ENCODE data around the gene CARMIL3.
"Not testable (repeated sequence)": the region's sequence is repeated elsewhere in the genome, so short reads cannot be mapped to it uniquely, and the experiment has no call there.

CARMIL3 gene

DNA sequence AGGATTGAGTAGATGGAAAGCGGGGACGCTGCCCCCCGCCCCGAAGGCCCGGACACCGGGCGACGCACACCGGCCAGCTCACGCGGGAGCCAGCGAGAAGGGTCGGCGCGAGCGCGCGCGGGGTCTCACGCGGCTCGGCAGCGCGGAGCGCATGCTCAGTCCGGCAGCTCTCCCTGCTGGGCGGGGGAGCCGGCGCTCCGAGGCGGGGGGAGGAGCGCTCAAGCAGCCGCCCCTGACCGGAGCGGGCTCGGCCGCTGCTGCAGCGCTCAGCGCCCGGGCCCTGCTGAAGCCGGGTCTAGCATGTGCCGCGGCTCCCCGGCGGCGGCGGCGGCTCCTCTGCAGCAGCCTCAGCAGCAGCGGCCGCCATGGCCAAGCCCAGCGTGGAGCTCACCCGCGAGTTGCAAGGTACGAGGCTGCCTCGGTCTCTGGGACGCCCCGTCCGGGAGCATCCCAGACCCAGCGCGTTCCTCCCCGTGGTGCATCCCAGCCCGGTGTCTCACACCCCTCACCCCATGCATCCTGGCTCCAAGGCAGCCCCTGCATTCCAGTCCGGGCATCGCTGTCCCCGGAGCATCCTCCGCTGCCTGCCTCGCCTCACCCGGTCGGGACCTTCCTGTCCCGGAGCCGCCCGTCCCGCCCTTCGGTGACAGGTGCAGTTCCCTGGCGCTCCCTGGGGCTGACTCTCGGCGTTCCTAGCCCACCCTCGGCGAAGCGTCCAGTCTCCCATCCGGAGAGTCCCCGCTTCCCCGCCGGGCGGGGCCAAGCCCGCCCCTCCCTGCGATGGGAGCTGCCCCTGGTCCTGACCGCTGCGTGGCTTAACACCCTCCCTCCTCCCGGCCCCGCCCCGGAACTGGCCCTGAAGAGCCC, at the start of gene CARMIL3:
TSS of gene CARMIL3 (plus strand) at position 221 of the 867 bp plus-strand sequence. CDS start at position 366, 145 bp downstream.
- Histone ChIP-seq H3K9me3 (ENCODE audit: control insufficient read depth in 1 of 2, low read length in 2 of 2) (no peaks in the 10 kb centered on the region), H3K27ac (ENCODE audit: low read length) (no peak within 1 kb of the TSS), H3K36me3 (ENCODE audit: control insufficient read depth in 1 of 2, insufficient read depth in 2 of 2, low read length in 2 of 2) (no peaks in the 10 kb centered on the region), H3K4me3 (ENCODE audit: low read depth in 1 of 2, low read length in 2 of 2) (peak within 1 kb of the TSS; percentile 59 to 91), H3K4me1 (ENCODE audit: control insufficient read depth in 1 of 2, insufficient read depth in 2 of 2, low read length in 2 of 2) (peaks cover 0 to 12% of the 10 kb centered on the region in 2 donors), H3K27me3 (ENCODE audit: low read depth, low read length) (no peaks in the 10 kb centered on the region)

- peak overlapping the region in 1 of 2 donors; percentile 45 for H3K4me3 ChIP-seq (ENCODE audit: low read depth in 1 of 2, low read length in 2 of 2)
- not testable (repeated sequence) for H3K4me1 ChIP-seq (ENCODE audit: control insufficient read depth in 1 of 2, insufficient read depth in 2 of 2, low read length in 2 of 2); H3K36me3 ChIP-seq (ENCODE audit: control insufficient read depth in 1 of 2, insufficient read depth in 2 of 2, low read length in 2 of 2); H3K9me3 ChIP-seq (ENCODE audit: control insufficient read depth in 1 of 2, low read length in 2 of 2); H3K27ac ChIP-seq (ENCODE audit: low read length); H3K27me3 ChIP-seq (ENCODE audit: low read depth, low read length)
These were observed 45.4 kb upstream of the CARMIL3 start for GRCh38 chr14:24006471-24006816.

GRCh38 chr14:24006817-24007652, 44.8 kb upstream of the CARMIL3 start:
- H3K4me3 ChIP-seq (ENCODE audit: low read depth in 1 of 2, low read length in 2 of 2) = peak overlapping the region in 1 of 2 donors; percentile 45
- not testable (repeated sequence) for H3K9me3 ChIP-seq (ENCODE audit: control insufficient read depth in 1 of 2, low read length in 2 of 2); H3K36me3 ChIP-seq (ENCODE audit: control insufficient read depth in 1 of 2, insufficient read depth in 2 of 2, low read length in 2 of 2); H3K4me1 ChIP-seq (ENCODE audit: control insufficient read depth in 1 of 2, insufficient read depth in 2 of 2, low read length in 2 of 2); H3K27ac ChIP-seq (ENCODE audit: low read length); H3K27me3 ChIP-seq (ENCODE audit: low read depth, low read length)

DNA sequence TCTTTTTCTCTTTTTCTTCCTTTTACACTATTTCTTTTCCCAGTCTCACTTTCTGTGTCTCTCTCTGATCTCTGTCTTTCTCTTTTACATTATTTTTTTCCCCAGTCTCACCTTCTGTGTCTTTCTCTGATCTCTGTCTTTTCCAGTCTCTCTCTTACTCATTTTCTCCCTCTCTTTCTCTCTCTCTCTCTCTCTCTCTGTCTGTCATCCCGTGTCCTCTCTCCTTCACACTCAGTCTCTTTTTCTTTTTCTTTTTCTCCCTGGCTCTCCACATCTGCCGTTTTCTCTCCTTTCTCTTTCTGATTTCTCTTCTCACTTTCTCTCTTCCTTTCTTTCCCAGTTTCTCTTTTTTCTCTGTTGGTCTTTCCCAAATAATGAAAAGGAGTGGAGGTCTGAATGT, 40.8 kb upstream of the CARMIL3 start:
- Histone ChIP-seq H3K27ac (ENCODE audit: low read length) (no peak overlapping the region), H3K4me3 (ENCODE audit: low read depth in 1 of 2, low read length in 2 of 2) (no peak overlapping the region), H3K9me3 (ENCODE audit: control insufficient read depth in 1 of 2, low read length in 2 of 2) (no peaks in the 10 kb centered on the region), H3K4me1 (ENCODE audit: control insufficient read depth in 1 of 2, insufficient read depth in 2 of 2, low read length in 2 of 2) (peaks cover 0 to 4% of the 10 kb centered on the region in 2 donors), H3K27me3 (ENCODE audit: low read depth, low read length) (no peaks in the 10 kb centered on the region), H3K36me3 (ENCODE audit: control insufficient read depth in 1 of 2, insufficient read depth in 2 of 2, low read length in 2 of 2) (no peaks in the 10 kb centered on the region)

GRCh38 chr14:24012726-24013273, 39.0 kb upstream of the CARMIL3 start:
- H3K36me3 ChIP-seq (ENCODE audit: control insufficient read depth in 1 of 2, insufficient read depth in 2 of 2, low read length in 2 of 2); H3K4me1 ChIP-seq (ENCODE audit: control insufficient read depth in 1 of 2, insufficient read depth in 2 of 2, low read length in 2 of 2); H3K9me3 ChIP-seq (ENCODE audit: control insufficient read depth in 1 of 2, low read length in 2 of 2); H3K4me3 ChIP-seq (ENCODE audit: low read depth in 1 of 2, low read length in 2 of 2); H3K27me3 ChIP-seq (ENCODE audit: low read depth, low read length); H3K27ac ChIP-seq (ENCODE audit: low read length): not testable (repeated sequence)

- H3K27me3 ChIP-seq (ENCODE audit: low read depth, low read length) = no peaks in the 10 kb centered on the region
- no peaks in the 10 kb centered on the region for H3K9me3 ChIP-seq (ENCODE audit: control insufficient read depth in 1 of 2, low read length in 2 of 2)
- H3K4me1 ChIP-seq (ENCODE audit: control insufficient read depth in 1 of 2, insufficient read depth in 2 of 2, low read length in 2 of 2) = peaks cover 0 to 4% of the 10 kb centered on the region in 2 donors
- H3K27ac ChIP-seq (ENCODE audit: low read length) = no peak overlapping the region
- H3K4me3 ChIP-seq (ENCODE audit: low read depth in 1 of 2, low read length in 2 of 2) = no peak overlapping the region
- H3K36me3 ChIP-seq (ENCODE audit: control insufficient read depth in 1 of 2, insufficient read depth in 2 of 2, low read length in 2 of 2) = no peaks in the 10 kb centered on the region
These were observed 37.9 kb upstream of the CARMIL3 start for GRCh38 chr14:24013654-24014514.

DNA sequence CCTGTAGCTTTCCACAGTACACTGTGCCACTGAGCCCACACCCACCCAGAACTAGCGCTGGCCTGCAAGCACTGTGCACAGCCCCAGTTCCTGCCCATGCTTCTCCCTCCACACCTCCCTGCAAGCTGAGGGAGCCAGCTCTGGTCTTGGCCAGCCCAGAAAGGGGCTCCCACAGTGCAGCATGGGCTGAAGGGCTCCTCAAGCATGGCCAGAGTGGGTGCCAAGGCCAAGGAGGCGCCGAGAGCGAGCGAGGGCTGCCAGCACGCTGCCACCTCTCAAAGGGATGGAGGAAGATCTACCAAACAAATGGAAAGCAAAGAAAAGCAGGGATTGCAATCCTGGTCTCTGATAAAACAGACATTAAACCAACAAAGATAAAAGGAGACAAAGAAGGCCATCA, 36.1 kb upstream of the CARMIL3 start:
- not testable (repeated sequence) for H3K4me3 ChIP-seq (ENCODE audit: low read depth in 1 of 2, low read length in 2 of 2); H3K27me3 ChIP-seq (ENCODE audit: low read depth, low read length); H3K4me1 ChIP-seq (ENCODE audit: control insufficient read depth in 1 of 2, insufficient read depth in 2 of 2, low read length in 2 of 2); H3K36me3 ChIP-seq (ENCODE audit: control insufficient read depth in 1 of 2, insufficient read depth in 2 of 2, low read length in 2 of 2); H3K9me3 ChIP-seq (ENCODE audit: control insufficient read depth in 1 of 2, low read length in 2 of 2); H3K27ac ChIP-seq (ENCODE audit: low read length)

GRCh38 chr14:24018978-24019377, 32.8 kb upstream of the CARMIL3 start:
- H3K4me1 ChIP-seq (ENCODE audit: control insufficient read depth in 1 of 2, insufficient read depth in 2 of 2, low read length in 2 of 2); H3K27ac ChIP-seq (ENCODE audit: low read length); H3K9me3 ChIP-seq (ENCODE audit: control insufficient read depth in 1 of 2, low read length in 2 of 2); H3K4me3 ChIP-seq (ENCODE audit: low read depth in 1 of 2, low read length in 2 of 2); H3K36me3 ChIP-seq (ENCODE audit: control insufficient read depth in 1 of 2, insufficient read depth in 2 of 2, low read length in 2 of 2); H3K27me3 ChIP-seq (ENCODE audit: low read depth, low read length): not testable (repeated sequence)

DNA sequence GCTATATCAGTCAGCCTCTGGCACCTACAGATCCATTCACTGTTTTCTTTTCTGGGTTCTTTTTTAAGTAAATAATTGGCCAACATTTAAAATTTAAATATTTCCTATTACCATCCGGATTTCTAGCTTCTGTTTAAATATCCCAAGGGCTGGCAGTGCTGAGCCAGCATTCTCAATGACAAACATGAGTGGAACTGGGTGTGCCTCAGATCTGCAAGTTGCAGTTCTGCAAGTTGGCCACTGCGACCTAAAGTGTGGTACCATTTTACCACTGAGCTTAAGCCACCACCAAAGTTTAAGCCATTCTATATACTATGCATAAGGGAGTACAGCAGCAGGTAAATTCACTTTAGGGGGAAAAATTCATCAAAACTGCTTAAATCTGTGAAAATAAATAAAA, 31.9 kb upstream of the CARMIL3 start:
- H3K4me1 ChIP-seq (ENCODE audit: control insufficient read depth in 1 of 2, insufficient read depth in 2 of 2, low read length in 2 of 2); H3K27ac ChIP-seq (ENCODE audit: low read length); H3K4me3 ChIP-seq (ENCODE audit: low read depth in 1 of 2, low read length in 2 of 2); H3K36me3 ChIP-seq (ENCODE audit: control insufficient read depth in 1 of 2, insufficient read depth in 2 of 2, low read length in 2 of 2); H3K9me3 ChIP-seq (ENCODE audit: control insufficient read depth in 1 of 2, low read length in 2 of 2); H3K27me3 ChIP-seq (ENCODE audit: low read depth, low read length): not testable (repeated sequence)

DNA sequence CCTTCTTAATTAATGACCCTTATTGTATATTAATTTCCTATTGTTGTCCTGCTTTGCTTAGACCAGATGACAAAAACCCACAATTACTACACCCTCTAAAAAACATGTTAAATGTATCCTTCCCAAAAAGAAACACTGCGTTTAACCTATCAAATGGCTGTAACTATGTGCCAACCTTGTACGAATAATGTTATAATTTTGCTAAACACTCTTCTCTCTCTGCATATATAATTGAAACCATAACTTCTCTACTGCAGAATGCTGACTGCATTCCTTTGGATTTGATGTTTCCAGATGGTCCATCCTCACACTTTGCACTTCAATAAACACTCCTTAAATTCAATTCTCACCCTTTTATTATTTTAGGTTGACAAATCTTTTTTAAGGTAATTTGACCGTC, 31.3 kb upstream of the CARMIL3 start:
- H3K27me3 ChIP-seq (ENCODE audit: low read depth, low read length); H3K27ac ChIP-seq (ENCODE audit: low read length); H3K36me3 ChIP-seq (ENCODE audit: control insufficient read depth in 1 of 2, insufficient read depth in 2 of 2, low read length in 2 of 2); H3K4me3 ChIP-seq (ENCODE audit: low read depth in 1 of 2, low read length in 2 of 2); H3K4me1 ChIP-seq (ENCODE audit: control insufficient read depth in 1 of 2, insufficient read depth in 2 of 2, low read length in 2 of 2); H3K9me3 ChIP-seq (ENCODE audit: control insufficient read depth in 1 of 2, low read length in 2 of 2): not testable (repeated sequence)

DNA sequence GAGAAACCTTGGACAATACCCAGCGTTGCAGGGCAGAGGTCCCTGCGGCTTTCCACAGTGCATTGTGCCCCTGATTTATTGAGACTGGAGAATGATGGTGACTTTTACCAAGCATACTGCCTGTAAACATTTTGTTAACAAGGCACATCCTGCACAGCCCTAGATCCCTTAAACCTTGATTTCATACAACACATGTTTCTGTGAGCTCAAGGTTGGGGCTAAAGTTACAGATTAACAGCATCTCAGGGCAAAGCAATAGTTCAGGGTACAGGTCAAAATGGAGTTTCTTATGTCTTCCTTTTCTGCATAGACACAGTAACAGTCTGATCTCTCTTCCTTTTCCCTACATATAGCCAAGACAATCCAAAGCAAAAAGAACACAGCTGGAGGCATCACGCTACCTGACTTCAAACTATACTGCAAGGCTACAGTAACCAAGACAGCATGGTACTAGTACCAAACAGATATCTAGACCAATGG, 26.8 kb upstream of the CARMIL3 start:
- H3K9me3 ChIP-seq (ENCODE audit: control insufficient read depth in 1 of 2, low read length in 2 of 2); H3K4me1 ChIP-seq (ENCODE audit: control insufficient read depth in 1 of 2, insufficient read depth in 2 of 2, low read length in 2 of 2); H3K4me3 ChIP-seq (ENCODE audit: low read depth in 1 of 2, low read length in 2 of 2); H3K36me3 ChIP-seq (ENCODE audit: control insufficient read depth in 1 of 2, insufficient read depth in 2 of 2, low read length in 2 of 2); H3K27me3 ChIP-seq (ENCODE audit: low read depth, low read length); H3K27ac ChIP-seq (ENCODE audit: low read length): not testable (repeated sequence)
